DOHH2 (cell line): ENCODE measurements around the gene CTTN.

ENCODE experiments used
- H3F3A ChIP-seq: fragments of 200-600 bp; sonication (generic), shearing (Covaris generic); 2 replicates; pipeline ENCODE4 v1.6.0; 2016; ENCODE audit warnings: antibody characterized with exemption, mild to moderate bottlenecking; ENCODE audit not compliant: control insufficient read depth, insufficient read depth
- H3K27ac ChIP-seq: fragments of 200-600 bp; sonication (generic); 2 replicates; pipeline ENCODE4 v1.5.1; 2014; ENCODE audit warnings: low read depth, mild to moderate bottlenecking, low read length, moderate library complexity
- H3K27me3 ChIP-seq: fragments of 200-600 bp; sonication (generic); 2 replicates; pipeline ENCODE4 v1.6.1; 2014; ENCODE audit warnings: mild to moderate bottlenecking, low read length, mixed read lengths; ENCODE audit not compliant: control insufficient read depth
- H3K36me3 ChIP-seq: fragments of 200-600 bp; sonication (generic); 2 replicates; pipeline ENCODE4 v1.6.1; 2014; ENCODE audit warnings: mild to moderate bottlenecking, low read length, moderate library complexity, mixed read lengths; ENCODE audit not compliant: control insufficient read depth
- H3K4me1 ChIP-seq: fragments of 200-600 bp; sonication (generic); 2 replicates; pipeline ENCODE4 v1.6.1; 2014; ENCODE audit warnings: mild to moderate bottlenecking, low read length, mixed read lengths; ENCODE audit not compliant: control insufficient read depth
- H3K4me2 ChIP-seq: fragments of 200-600 bp; sonication (generic); 2 replicates; pipeline ENCODE4 v1.6.0; 2014; ENCODE audit warnings: mild to moderate bottlenecking, low read length, moderate library complexity
- H3K4me3 ChIP-seq: fragments of 200-600 bp; sonication (generic); 2 replicates; pipeline ENCODE4 v1.5.1; 2014; ENCODE audit warnings: mild to moderate bottlenecking, low read length, mixed read lengths
- H3K79me2 ChIP-seq: fragments of 200-600 bp; sonication (generic); 2 replicates; pipeline ENCODE4 v1.6.1; 2014; ENCODE audit warnings: mild to moderate bottlenecking, low read length, mixed read lengths; ENCODE audit not compliant: control insufficient read depth
- H3K9me2 ChIP-seq: fragments of 200-600 bp; sonication (generic); replicated peaks from 2 replicates; pipeline ENCODE4 v1.6.1; 2014; ENCODE audit warnings: mild to moderate bottlenecking, low read length, mixed read lengths; ENCODE audit not compliant: control insufficient read depth
- H3K9me3 ChIP-seq: fragments of 200-600 bp; sonication (generic); 2 replicates; pipeline ENCODE4 v1.6.1; 2014; ENCODE audit warnings: antibody characterized with exemption, low read length, mixed read lengths; ENCODE audit not compliant: control insufficient read depth, insufficient read depth
- H4K20me1 ChIP-seq: fragments of 200-600 bp; sonication (generic); 2 replicates; pipeline ENCODE4 v1.6.0; 2014; ENCODE audit warnings: low read depth, mild to moderate bottlenecking, antibody characterized with exemption, low read length, moderate library complexity; ENCODE audit not compliant: control insufficient read depth, insufficient read depth
- EZH2phosphoT487 ChIP-seq: fragments of 200-600 bp; sonication (generic); IDR thresholded peaks from 2 replicates; pipeline ENCODE4 v1.6.1; 2017; ENCODE audit warnings: borderline replicate concordance, mild to moderate bottlenecking, antibody characterized with exemption, low read length, moderate library complexity, mixed read lengths
- TF ChIP-seq, protein P1 (sequence below): fragments of 200-600 bp; sonication (generic); IDR thresholded peaks from one replicate; pipeline ENCODE4 v1.5.1; 2014; ENCODE audit warnings: antibody characterized with exemption, mild to moderate bottlenecking, low read depth, low read length; ENCODE audit not compliant: poor library complexity, severe bottlenecking

The CTTN gene

DNA sequence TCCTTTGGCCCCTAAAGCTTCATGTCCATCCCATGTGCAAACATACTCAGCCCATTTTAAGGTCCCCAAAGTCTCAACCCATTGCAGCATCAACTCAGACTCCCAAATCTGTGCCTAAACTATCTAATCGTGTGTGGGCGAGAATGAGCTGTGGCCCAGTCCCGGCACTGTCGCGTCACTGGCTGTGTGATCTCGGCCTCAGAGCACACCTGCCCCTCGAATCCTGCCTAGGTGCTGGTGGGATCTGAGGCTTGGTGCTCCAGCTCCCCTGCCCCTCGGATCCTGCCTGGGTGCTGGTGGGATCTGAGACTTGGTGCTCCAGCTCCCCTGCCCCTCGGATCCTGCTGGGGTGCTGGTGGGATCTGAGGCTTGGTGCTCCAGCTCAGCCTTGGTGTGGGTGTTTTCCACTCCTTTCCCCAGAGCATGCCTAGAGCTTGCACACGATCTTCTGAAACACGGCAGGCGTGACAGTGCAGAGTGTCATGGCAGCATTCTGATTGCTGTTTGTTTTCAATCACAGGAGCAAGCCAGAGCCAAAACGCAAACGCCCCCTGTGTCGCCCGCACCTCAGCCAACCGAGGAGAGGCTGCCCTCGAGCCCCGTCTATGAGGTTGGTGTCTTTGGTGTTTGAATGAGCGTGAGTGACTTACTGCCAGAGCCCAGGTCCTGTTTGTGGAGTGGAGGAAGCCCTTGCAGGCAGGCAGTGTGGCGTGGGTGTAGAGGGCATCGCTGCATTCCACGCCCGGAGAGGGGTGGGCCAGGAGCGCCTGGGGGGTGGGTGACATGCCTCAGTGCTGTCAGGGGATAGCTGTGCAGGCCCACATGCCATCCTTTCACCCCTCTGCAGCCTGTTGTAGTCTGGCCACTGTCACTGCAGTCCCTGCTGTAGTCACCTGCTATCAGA is 32.6 kb downstream of the CTTN start:
- Histone ChIP-seq H3K9me3 (no peaks in the 10 kb centered on the region), H4K20me1 (no peaks in the 10 kb centered on the region), H3K27me3 (peaks cover 10% of the 10 kb centered on the region; the same call in 1 of the 2 replicates), H3F3A (no peaks in the 10 kb centered on the region), H3K9me2 (no peaks in the 10 kb centered on the region), H3K27ac (no peak overlapping the region), H3K79me2 (no peaks in the 10 kb centered on the region), H3K4me1 (no peaks in the 10 kb centered on the region), H3K4me2 (no peak overlapping the region), H3K4me3 (no peak overlapping the region), H3K36me3 (no peaks in the 10 kb centered on the region)
- TF ChIP-seq, protein P1, sequence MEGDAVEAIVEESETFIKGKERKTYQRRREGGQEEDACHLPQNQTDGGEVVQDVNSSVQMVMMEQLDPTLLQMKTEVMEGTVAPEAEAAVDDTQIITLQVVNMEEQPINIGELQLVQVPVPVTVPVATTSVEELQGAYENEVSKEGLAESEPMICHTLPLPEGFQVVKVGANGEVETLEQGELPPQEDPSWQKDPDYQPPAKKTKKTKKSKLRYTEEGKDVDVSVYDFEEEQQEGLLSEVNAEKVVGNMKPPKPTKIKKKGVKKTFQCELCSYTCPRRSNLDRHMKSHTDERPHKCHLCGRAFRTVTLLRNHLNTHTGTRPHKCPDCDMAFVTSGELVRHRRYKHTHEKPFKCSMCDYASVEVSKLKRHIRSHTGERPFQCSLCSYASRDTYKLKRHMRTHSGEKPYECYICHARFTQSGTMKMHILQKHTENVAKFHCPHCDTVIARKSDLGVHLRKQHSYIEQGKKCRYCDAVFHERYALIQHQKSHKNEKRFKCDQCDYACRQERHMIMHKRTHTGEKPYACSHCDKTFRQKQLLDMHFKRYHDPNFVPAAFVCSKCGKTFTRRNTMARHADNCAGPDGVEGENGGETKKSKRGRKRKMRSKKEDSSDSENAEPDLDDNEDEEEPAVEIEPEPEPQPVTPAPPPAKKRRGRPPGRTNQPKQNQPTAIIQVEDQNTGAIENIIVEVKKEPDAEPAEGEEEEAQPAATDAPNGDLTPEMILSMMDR: no peak
- TF ChIP-seq EZH2phosphoT487: no peak

DNA sequence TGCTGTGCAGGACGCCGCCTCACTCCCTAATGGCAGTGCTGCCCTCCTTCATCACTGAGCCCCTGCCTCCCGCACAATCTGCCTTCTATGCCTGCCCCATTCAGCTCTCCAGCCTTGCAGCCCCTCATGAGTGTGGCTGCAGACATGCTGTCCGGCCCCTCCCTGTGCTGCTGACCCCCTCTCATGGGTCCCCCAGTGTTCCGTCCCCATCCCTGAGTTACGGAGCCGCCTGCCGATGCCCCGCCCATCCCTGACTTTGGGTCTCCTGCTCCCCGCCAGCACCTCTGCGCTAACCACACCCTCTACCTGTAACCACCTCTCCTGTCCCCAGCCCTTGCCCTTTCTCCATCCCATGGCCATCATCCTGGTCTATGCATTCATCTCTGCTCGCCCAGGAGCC is 33.3 kb downstream of the CTTN start:
- TF ChIP-seq, protein P1: no peak
- no peak for TF ChIP-seq EZH2phosphoT487
- Histone ChIP-seq H3K36me3 (no peaks in the 10 kb centered on the region), H3K4me3 (no peak overlapping the region)

DNA sequence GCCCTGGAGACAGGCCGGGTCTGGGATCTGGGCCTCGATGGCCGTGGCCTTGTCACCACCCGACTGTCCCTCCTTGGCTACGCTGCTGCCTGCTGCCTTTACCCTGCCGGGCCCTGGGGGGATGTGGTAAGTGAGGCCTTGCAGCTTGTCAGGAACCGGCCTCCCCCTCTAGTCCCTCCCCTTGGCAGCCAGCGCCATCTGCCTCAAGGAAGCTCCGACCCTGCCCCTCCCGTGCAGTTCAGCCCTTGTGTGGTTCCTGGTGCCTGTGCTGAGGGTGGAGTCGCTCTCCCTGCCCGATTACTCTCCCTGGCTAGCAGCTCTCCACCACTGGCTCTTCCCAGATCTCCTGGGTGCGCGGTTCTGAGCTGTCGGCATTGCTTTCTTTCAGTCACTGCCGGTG is 33.7 kb downstream of the CTTN start:
- H3K27ac ChIP-seq: no peak overlapping the region
- no peaks in the 10 kb centered on the region for H3K36me3 ChIP-seq
- H3K79me2 ChIP-seq: no peaks in the 10 kb centered on the region
- H4K20me1 ChIP-seq: no peaks in the 10 kb centered on the region
- H3K4me3 ChIP-seq: no peak overlapping the region
- peaks cover 20% of the 10 kb centered on the region for H3K27me3 ChIP-seq
- H3K9me3 ChIP-seq: no peaks in the 10 kb centered on the region
- H3K4me2 ChIP-seq: no peak overlapping the region
- H3K4me1 ChIP-seq: peaks cover 9% of the 10 kb centered on the region
- H3F3A ChIP-seq: no peaks in the 10 kb centered on the region
- no peaks in the 10 kb centered on the region for H3K9me2 ChIP-seq
- TF ChIP-seq, protein P1: no peak
- TF ChIP-seq EZH2phosphoT487: no peak

More for the DNA sequence above, 33.3 kb downstream of the CTTN start:
- Histone ChIP-seq H3K4me2 (no peak overlapping the region), H3K27ac (no peak overlapping the region), H3K27me3 (peaks cover 16% of the 10 kb centered on the region), H3F3A (no peaks in the 10 kb centered on the region), H3K9me2 (no peaks in the 10 kb centered on the region), H3K4me1 (peaks cover 5% of the 10 kb centered on the region), H4K20me1 (no peaks in the 10 kb centered on the region), H3K9me3 (no peaks in the 10 kb centered on the region), H3K79me2 (no peaks in the 10 kb centered on the region)
